RWPE1 (cell line): ENCODE data around the gene IL6R.

Experiments
- CTCF ChIA-PET: fragments of 350-600 bp; sonication (Branson Sonifier 250); formaldehyde crosslinking; extraction: SDS; loops from one replicate; lab custom pipeline; 2021; lab: Yijun Ruan, JAX
- POLR2A ChIA-PET: fragments of 400-600 bp; formaldehyde crosslinking; extraction: SDS; loops from one replicate; lab custom pipeline; 2020; ENCODE audit warnings: antibody characterized with exemption; ENCODE audit not compliant: low non-redundant PET; lab: Yijun Ruan, JAX
- DNase-seq: peaks from one replicate; pipeline ENCODE4 v3.0.0; 2012; ENCODE audit warnings: low spot score
- H3K27ac ChIP-seq: fragments of 450-650 bp; 2 replicates; pipeline ENCODE4 v1.5.1; 2017
- CTCF ChIP-seq: fragments of 450-650 bp; conservative IDR thresholded peaks from 2 replicates; pipeline ENCODE4 v1.5.1; 2017; ENCODE audit warnings: low read depth, mild to moderate bottlenecking

Gene IL6R

DNA sequence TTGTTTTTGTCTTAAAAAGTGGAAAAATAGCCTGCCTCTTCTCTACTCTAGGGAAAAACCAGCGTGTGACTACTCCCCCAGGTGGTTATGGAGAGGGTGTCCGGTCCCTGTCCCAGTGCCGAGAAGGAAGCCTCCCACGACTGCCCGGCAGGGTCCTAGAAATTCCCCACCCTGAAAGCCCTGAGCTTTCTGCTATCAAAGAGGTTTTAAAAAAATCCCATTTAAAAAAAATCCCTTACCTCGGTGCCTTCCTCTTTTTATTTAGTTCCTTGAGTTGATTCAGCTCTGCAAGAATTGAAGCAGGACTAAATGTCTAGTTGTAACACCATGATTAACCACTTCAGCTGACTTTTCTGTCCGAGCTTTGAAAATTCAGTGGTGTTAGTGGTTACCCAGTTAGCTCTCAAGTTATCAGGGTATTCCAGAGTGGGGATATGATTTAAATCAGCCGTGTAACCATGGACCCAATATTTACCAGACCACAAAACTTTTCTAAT is 61.8 kb downstream of the IL6R start:
- no peak for TF ChIP-seq CTCF
- ChIA-PET POLR2A (no interaction called here), CTCF (interaction anchor here (0.7 to 1.0 kb wide), 2 partner anchors 17 to 24 kb away, joined by 3 read pairs; no protein-coding TSS in a partner anchor)
- 0 out of 2 replicates have a peak overlapping the region, but pooled peaks have one; percentile 4 for H3K27ac ChIP-seq
- no peak for DNase-seq

- H3K27ac ChIP-seq = no peak overlapping the region
- no peak for DNase-seq
- ChIA-PET POLR2A (no interaction called here), CTCF (interaction anchor here (0.5 to 1.5 kb wide), 7 partner anchors 10 to 701 kb away, joined by 3 to 6 read pairs (median 3); no protein-coding TSS in a partner anchor)
- no peak for TF ChIP-seq CTCF
Observed at GRCh38 chr1:154467434-154468102, 62.4 kb downstream of the IL6R start.

- no peak for DNase-seq
- POLR2A ChIA-PET = no interaction called here
- CTCF ChIA-PET = interaction anchor here (0.5 to 1.5 kb wide), 6 partner anchors 11 to 1466 kb away, joined by 3 to 6 read pairs (median 4); no protein-coding TSS in a partner anchor
- H3K27ac ChIP-seq = peak overlapping the region; percentile 15; the same call in 1 of the 2 replicates
- no peak for TF ChIP-seq CTCF
Observed at GRCh38 chr1:154468535-154469250, 63.5 kb downstream of the IL6R start.

- POLR2A ChIA-PET = no interaction called here
- CTCF ChIA-PET = interaction anchor here (0.7 to 0.8 kb wide), 2 partner anchors 10 to 15 kb away, joined by 3 to 6 read pairs; no protein-coding TSS in a partner anchor
Observed at GRCh38 chr1:154469844-154470560, 64.9 kb downstream of the IL6R start.

GRCh38 chr1:154471304-154471703 is 66.2 kb downstream of the IL6R start:
- no peak overlapping the region for H3K27ac ChIP-seq
- CTCF ChIA-PET = no interaction called here
- DNase-seq = no peak
- no peak for TF ChIP-seq CTCF
- POLR2A ChIA-PET = no interaction called here

More at GRCh38 chr1:154469844-154470560, 64.9 kb downstream of the IL6R start:
- peak overlapping the region; percentile 30 for H3K27ac ChIP-seq
- DNase-seq = no peak
- TF ChIP-seq CTCF = no peak

DNA sequence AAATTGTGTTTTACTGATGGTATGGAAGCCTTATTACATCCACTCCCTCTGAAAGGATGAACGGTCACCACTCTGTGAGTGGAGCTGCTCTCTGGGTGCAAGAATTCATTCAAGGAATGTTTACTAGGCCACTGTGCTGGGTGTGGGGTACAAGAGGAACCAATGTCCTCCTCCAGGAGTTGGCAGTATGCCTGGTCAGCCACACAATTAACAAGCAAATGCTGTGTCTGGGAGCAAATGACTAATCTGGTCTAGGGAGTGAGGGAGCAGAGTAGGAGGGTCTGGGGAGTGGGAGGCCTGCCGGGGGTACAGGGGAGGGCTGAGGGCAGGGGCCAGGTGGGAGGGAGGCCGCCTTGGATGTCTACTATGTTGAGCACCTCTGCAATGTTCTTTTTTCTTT is 69.7 kb downstream of the IL6R start:
- peak; percentile 36 for DNase-seq
- ChIA-PET CTCF (no interaction called here), POLR2A (no interaction called here)
- no peak for TF ChIP-seq CTCF
- peak overlapping the region; percentile 35 for H3K27ac ChIP-seq
